ENCODE results near the gene BCKDHA. TPM values are rescaled to one million over a fixed set of nuclear protein-coding genes. Genes with fewer than 3 reads are reported as not detected.
A peak's percentile ranks its signal among the peaks of the same experiment; 100 is the strongest.

Gene BCKDHA
- total and polyA plus RNA-seq, 4 experiments from 2014 or later: 23.6 to 65.1 (median 43.4) TPM

DNA sequence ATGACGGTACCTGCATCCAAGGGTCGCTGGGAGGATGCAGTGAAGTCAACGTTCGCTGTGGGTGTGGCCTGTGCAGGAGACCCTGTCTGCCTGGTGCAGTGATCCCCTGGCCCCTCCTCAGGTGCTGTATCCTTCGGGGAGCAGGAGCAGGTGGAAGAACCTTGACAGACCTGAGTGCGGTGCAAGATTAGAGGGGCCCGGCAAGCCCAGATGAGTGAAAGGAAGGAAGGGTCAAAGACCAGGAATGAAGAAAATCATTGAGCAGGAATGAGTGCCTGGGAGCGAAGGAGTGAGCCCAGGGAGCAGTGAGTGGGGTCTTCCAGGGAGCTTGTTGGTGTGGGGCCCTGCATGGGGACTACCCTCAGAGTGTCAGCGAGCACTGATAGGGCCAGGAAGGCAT lies 16.8 kb downstream of the BCKDHA start:
- no peak for DNase-seq
- ChIA-PET POLR2A (ENCODE audit: partially characterized antibody) (no interaction called here), CTCF (ENCODE audit: partially characterized antibody) (no interaction called here)
- Mint-ChIP-seq H3K4me1 (peaks cover 5 to 8% (median 6%) of the 10 kb centered on the region in 4 donors), H3K27me3 (no peaks in the 10 kb centered on the region), H3K4me3 (no peak overlapping the region), H3K9me3 (no peaks in the 10 kb centered on the region), H3K27ac (no peak overlapping the region), H3K36me3 (peaks cover 29 to 55% of the 10 kb centered on the region in 2 donors)
- Histone ChIP-seq H3K4me3 (ENCODE audit: low read length in 2 of 2) (no peak overlapping the region), H3K27ac (ENCODE audit: low read depth, low read length) (no peak overlapping the region), H3K27me3 (ENCODE audit: insufficient read depth, low read length) (no peaks in the 10 kb centered on the region), H3K36me3 (ENCODE audit: insufficient read depth, low read length) (peaks cover 69% of the 10 kb centered on the region), H3K4me1 (ENCODE audit: insufficient read depth, low read length) (peaks cover 4% of the 10 kb centered on the region), H3K9me3 (ENCODE audit: control insufficient read depth in 1 of 2, low read length in 2 of 2) (no peaks in the 10 kb centered on the region)
- intact Hi-C loops (cut with micrococcal nuclease): no loop called here

DNA sequence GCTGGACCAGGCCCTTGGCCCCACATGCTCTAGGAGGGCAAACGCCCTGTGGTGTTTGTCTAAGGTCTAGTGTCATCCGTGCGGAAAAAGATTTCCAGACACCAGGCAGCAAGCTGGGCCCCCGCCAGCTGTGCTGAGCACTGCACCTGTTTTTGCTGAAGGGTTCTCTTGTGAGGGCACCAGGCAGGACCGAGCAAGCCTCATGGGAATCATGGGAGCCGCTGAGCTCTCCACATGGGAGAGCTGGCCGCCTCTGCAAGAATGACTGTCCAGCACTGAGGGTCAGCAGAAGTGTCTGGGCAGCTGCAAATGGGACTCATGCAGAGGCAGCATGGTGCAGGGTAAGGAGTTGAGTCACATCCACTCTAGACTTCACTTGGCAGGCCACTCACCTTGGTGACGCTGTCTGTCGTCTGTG lies 17.5 kb downstream of the BCKDHA start:
- no peak overlapping the region for H3K4me3 ChIP-seq (ENCODE audit: low read length in 2 of 2)
- Mint-ChIP-seq H3K4me3 (no peak overlapping the region), H3K9me3 (no peaks in the 10 kb centered on the region), H3K4me1 (peaks cover under 1 to 2% (median under 1%) of the 10 kb centered on the region in 4 donors), H3K27me3 (no peaks in the 10 kb centered on the region), H3K36me3 (peaks cover 34 to 56% of the 10 kb centered on the region in 2 donors), H3K27ac (no peak overlapping the region)
- no peaks in the 10 kb centered on the region for H3K27me3 ChIP-seq (ENCODE audit: insufficient read depth, low read length)
- intact Hi-C loops (cut with micrococcal nuclease): no loop called here
- H3K4me1 ChIP-seq (ENCODE audit: insufficient read depth, low read length): peaks cover under 1% of the 10 kb centered on the region
- POLR2A ChIA-PET (ENCODE audit: partially characterized antibody): no interaction called here
- DNase-seq: no peak
- no peak overlapping the region for H3K27ac ChIP-seq (ENCODE audit: low read depth, low read length)
- CTCF ChIA-PET (ENCODE audit: partially characterized antibody): no interaction called here
- H3K9me3 ChIP-seq (ENCODE audit: control insufficient read depth in 1 of 2, low read length in 2 of 2): no peaks in the 10 kb centered on the region
- H3K36me3 ChIP-seq (ENCODE audit: insufficient read depth, low read length): peaks cover 73% of the 10 kb centered on the region

DNA sequence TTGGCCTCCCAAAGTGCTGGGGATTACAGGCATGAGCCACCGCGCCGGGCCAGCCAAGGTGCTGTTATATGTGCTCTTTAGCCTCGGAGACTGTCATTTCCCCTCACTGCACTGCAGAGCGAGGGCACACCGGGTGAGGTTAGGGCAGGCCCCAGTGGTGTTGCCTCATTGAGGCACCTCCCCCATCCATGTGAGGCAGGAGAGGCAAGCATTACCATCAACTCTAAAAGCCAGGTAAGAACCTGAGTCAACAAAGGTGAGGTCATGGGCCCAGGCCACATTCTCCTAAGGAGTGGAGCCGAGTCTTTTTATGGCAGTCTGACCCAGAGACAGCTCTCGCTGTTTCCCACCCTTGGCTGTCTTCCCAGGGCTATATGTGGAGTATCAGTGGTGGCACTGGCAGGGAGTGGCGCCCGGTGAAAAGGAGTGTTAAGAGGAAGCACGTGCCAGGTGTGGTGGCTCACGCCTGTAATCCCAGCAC lies 18.6 kb downstream of the BCKDHA start:
- H3K36me3 ChIP-seq (ENCODE audit: insufficient read depth, low read length): peaks cover 76% of the 10 kb centered on the region
- no peaks in the 10 kb centered on the region for H3K9me3 ChIP-seq (ENCODE audit: control insufficient read depth in 1 of 2, low read length in 2 of 2)
- Mint-ChIP-seq H3K36me3 (peaks cover 30 to 61% of the 10 kb centered on the region in 2 donors), H3K9me3 (no peaks in the 10 kb centered on the region), H3K27me3 (no peaks in the 10 kb centered on the region), H3K27ac (peak overlapping the region in 2 of 7 donors; percentile 22 to 63), H3K4me3 (no peak overlapping the region), H3K4me1 (peaks cover 0 to 2% (median under 1%) of the 10 kb centered on the region in 4 donors)
- intact Hi-C loops (cut with micrococcal nuclease): no loop called here
- CTCF ChIA-PET (ENCODE audit: partially characterized antibody): no interaction called here
- POLR2A ChIA-PET (ENCODE audit: partially characterized antibody): interaction anchor here (0.6 kb wide), 1 partner anchor 77 kb away, joined by 3 read pairs; no protein-coding TSS in a partner anchor
- H3K4me3 ChIP-seq (ENCODE audit: low read length in 2 of 2): no peak overlapping the region
- H3K27me3 ChIP-seq (ENCODE audit: insufficient read depth, low read length): no peaks in the 10 kb centered on the region
- no peak overlapping the region for H3K27ac ChIP-seq (ENCODE audit: low read depth, low read length)
- DNase-seq: no peak
- H3K4me1 ChIP-seq (ENCODE audit: insufficient read depth, low read length): no peaks in the 10 kb centered on the region

DNA sequence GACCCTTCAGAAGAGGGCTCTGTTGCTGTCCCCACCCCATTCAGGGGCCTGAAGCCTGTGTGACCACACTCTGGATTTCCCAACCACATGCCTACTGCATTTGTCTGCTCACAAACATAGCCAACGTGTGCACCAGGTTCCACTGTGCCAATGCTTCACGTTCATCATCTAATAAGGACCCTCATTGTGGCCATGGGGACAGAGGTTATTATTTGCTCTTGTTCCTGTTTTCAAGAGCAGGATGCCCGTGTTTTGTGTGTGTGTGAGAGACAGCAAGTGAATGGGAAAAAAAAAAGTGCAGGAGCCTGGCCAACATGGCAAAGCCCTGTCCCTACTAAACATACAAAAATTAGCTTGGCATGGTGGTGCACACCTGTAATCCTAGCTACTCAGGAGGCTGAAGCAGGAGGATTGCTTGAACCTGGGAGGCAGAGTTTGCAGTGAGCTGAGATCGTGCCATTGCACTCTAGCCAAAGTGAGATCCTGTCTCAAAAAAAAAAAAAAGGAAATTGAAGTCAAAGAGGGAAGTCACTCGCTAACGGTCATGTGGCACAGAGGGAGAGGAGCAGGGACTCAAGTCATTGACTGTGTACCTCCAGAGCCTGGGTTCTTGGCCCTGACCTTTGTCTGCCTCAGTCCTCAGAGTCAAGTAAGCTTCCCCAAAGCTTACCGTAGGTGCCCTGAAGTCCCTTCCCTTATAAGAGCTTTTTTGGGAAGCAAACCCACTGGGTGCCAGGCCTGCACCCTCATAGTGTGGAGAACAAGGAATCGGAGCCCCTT lies 22.7 kb downstream of the BCKDHA start:
- Mint-ChIP-seq H3K27me3 (no peaks in the 10 kb centered on the region), H3K9me3 (no peaks in the 10 kb centered on the region), H3K4me3 (no peak overlapping the region), H3K36me3 (peaks cover 31 to 67% of the 10 kb centered on the region in 2 donors), H3K4me1 (peaks cover 1 to 11% (median 4%) of the 10 kb centered on the region in 4 donors), H3K27ac (peak overlapping the region in 1 of 7 donors; percentile 36)
- Histone ChIP-seq H3K4me1 (ENCODE audit: insufficient read depth, low read length) (peaks cover 9% of the 10 kb centered on the region), H3K4me3 (ENCODE audit: low read length in 2 of 2) (no peak overlapping the region), H3K36me3 (ENCODE audit: insufficient read depth, low read length) (peaks cover 59% of the 10 kb centered on the region), H3K27me3 (ENCODE audit: insufficient read depth, low read length) (no peaks in the 10 kb centered on the region), H3K27ac (ENCODE audit: low read depth, low read length) (no peak overlapping the region), H3K9me3 (ENCODE audit: control insufficient read depth in 1 of 2, low read length in 2 of 2) (no peaks in the 10 kb centered on the region)
- ChIA-PET POLR2A (ENCODE audit: partially characterized antibody) (interaction anchor here (0.6 to 1.3 kb wide), 3 partner anchors 11 to 63 kb away, joined by 4 read pairs; no protein-coding TSS in a partner anchor), CTCF (ENCODE audit: partially characterized antibody) (interaction anchor here (1.1 kb wide), 1 partner anchor 11 kb away, joined by 4 read pairs; no protein-coding TSS in a partner anchor)
- no peak for DNase-seq
- intact Hi-C loops (cut with micrococcal nuclease): no loop called here

DNA sequence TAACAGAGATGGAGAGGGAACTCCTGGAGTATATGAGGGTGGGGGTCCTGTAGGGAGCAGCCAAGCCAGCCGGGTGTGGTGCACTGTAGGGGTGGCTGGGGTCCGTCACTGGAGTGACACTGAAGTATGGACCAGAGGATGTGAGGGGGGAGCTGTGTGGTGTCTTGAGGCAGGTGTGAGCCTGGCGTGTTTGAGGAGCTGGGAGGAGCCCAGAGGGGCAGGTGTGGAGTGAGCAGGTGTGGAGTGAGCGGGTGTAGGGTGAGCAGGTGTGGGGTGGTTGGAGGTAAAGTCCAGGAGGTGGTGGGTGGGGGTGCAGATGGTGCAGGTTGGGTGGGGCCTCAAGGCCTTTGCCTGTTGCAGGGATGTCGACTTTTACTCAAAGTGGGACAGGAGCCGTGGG lies 23.7 kb downstream of the BCKDHA start:
- POLR2A ChIA-PET (ENCODE audit: partially characterized antibody): interaction anchor here (1.3 kb wide), 1 partner anchor 13 kb away, joined by 4 read pairs; no protein-coding TSS in a partner anchor
- Mint-ChIP-seq H3K36me3 (peaks cover 31 to 68% of the 10 kb centered on the region in 2 donors), H3K4me1 (peaks cover 4 to 17% (median 8%) of the 10 kb centered on the region in 4 donors), H3K9me3 (no peaks in the 10 kb centered on the region), H3K27ac (peak overlapping the region in 2 of 7 donors; percentile 6 to 78), H3K4me3 (no peak overlapping the region), H3K27me3 (no peaks in the 10 kb centered on the region)
- intact Hi-C loops (cut with micrococcal nuclease): no loop called here
- Histone ChIP-seq H3K27me3 (ENCODE audit: insufficient read depth, low read length) (no peaks in the 10 kb centered on the region), H3K4me1 (ENCODE audit: insufficient read depth, low read length) (peaks cover 10% of the 10 kb centered on the region), H3K9me3 (ENCODE audit: control insufficient read depth in 1 of 2, low read length in 2 of 2) (no peaks in the 10 kb centered on the region), H3K4me3 (ENCODE audit: low read length in 2 of 2) (no peak overlapping the region), H3K36me3 (ENCODE audit: insufficient read depth, low read length) (peaks cover 55% of the 10 kb centered on the region), H3K27ac (ENCODE audit: low read depth, low read length) (no peak overlapping the region)
- CTCF ChIA-PET (ENCODE audit: partially characterized antibody): no interaction called here
- no peak for DNase-seq

DNA sequence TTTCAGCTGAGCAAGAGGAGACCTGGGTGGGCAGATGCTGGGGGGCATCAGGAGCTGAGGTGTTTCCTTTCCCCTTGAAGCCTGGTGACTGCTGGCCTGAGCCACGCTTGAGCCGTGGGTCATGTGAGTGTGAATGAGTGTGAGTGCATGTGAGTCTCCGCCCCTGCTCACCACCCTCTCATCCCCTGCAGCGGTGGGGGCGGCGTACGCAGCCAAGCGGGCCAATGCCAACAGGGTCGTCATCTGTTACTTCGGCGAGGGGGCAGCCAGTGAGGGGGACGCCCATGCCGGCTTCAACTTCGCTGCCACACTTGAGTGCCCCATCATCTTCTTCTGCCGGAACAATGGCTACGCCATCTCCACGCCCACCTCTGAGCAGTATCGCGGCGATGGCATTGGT lies 24.4 kb downstream of the BCKDHA start:
- no peaks in the 10 kb centered on the region for H3K9me3 ChIP-seq (ENCODE audit: control insufficient read depth in 1 of 2, low read length in 2 of 2)

DNA sequence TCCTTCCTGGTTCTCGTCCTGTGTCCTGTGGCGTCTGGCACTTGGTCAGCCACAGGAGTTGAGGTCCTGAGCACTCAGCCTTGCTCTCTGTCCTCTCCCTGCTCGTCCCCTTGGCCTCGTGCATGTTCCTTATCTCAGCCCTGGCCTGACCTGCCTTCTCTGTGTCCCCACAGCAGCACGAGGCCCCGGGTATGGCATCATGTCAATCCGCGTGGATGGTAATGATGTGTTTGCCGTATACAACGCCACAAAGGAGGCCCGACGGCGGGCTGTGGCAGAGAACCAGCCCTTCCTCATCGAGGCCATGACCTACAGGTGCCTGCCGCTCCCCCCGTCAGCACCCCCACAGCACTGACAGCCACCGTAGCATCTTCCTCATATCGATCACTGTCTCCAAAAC lies 24.8 kb downstream of the BCKDHA start:
- H3K9me3 Mint-ChIP-seq: no peaks in the 10 kb centered on the region
- peaks cover 4 to 24% (median 13%) of the 10 kb centered on the region in 4 donors for H3K4me1 Mint-ChIP-seq

More for the DNA sequence above, 24.4 kb downstream of the BCKDHA start:
- peaks cover 48% of the 10 kb centered on the region for H3K36me3 ChIP-seq (ENCODE audit: insufficient read depth, low read length)
- ChIA-PET POLR2A (ENCODE audit: partially characterized antibody) (no interaction called here), CTCF (ENCODE audit: partially characterized antibody) (no interaction called here)
- intact Hi-C loops (cut with micrococcal nuclease): no loop called here
- peak overlapping the region in 1 of 8 donors; percentile 34 for H3K4me3 Mint-ChIP-seq
- no peaks in the 10 kb centered on the region for H3K27me3 ChIP-seq (ENCODE audit: insufficient read depth, low read length)
- no peak for DNase-seq
- peaks cover 31 to 72% of the 10 kb centered on the region in 2 donors for H3K36me3 Mint-ChIP-seq
- peaks cover 12% of the 10 kb centered on the region for H3K4me1 ChIP-seq (ENCODE audit: insufficient read depth, low read length)
- no peaks in the 10 kb centered on the region for H3K9me3 Mint-ChIP-seq
- H3K27ac Mint-ChIP-seq: peak overlapping the region in 1 of 7 donors; percentile 88
- no peak overlapping the region for H3K27ac ChIP-seq (ENCODE audit: low read depth, low read length)
- H3K4me1 Mint-ChIP-seq: peaks cover 4 to 22% (median 11%) of the 10 kb centered on the region in 4 donors
- no peaks in the 10 kb centered on the region for H3K27me3 Mint-ChIP-seq
- no peak overlapping the region for H3K4me3 ChIP-seq (ENCODE audit: low read length in 2 of 2)

More for the DNA sequence above, 24.8 kb downstream of the BCKDHA start:
- H3K4me1 ChIP-seq (ENCODE audit: insufficient read depth, low read length): peaks cover 15% of the 10 kb centered on the region
- H3K4me3 ChIP-seq (ENCODE audit: low read length in 2 of 2): no peak overlapping the region
- H3K4me3 Mint-ChIP-seq: no peak overlapping the region
- POLR2A ChIA-PET (ENCODE audit: partially characterized antibody): no interaction called here
- H3K27me3 ChIP-seq (ENCODE audit: insufficient read depth, low read length): no peaks in the 10 kb centered on the region
- no peak overlapping the region for H3K27ac ChIP-seq (ENCODE audit: low read depth, low read length)
- no peaks in the 10 kb centered on the region for H3K27me3 Mint-ChIP-seq
- intact Hi-C loops (cut with micrococcal nuclease): no loop called here
- peaks cover 43% of the 10 kb centered on the region for H3K36me3 ChIP-seq (ENCODE audit: insufficient read depth, low read length)
- H3K36me3 Mint-ChIP-seq: peaks cover 27 to 71% of the 10 kb centered on the region in 2 donors
- no peak for DNase-seq
- no peaks in the 10 kb centered on the region for H3K9me3 ChIP-seq (ENCODE audit: control insufficient read depth in 1 of 2, low read length in 2 of 2)
- peak overlapping the region in 1 of 7 donors; percentile 6 for H3K27ac Mint-ChIP-seq
- CTCF ChIA-PET (ENCODE audit: partially characterized antibody): no interaction called here

All from CD4-positive, alpha-beta memory T cell (primary cell).